Measurements from ENCODE around the gene CYYR1.
"Not testable (repeated sequence)": the region's sequence is repeated elsewhere in the genome, so short reads cannot be mapped to it uniquely, and the experiment has no call there.

The CYYR1 gene

DNA sequence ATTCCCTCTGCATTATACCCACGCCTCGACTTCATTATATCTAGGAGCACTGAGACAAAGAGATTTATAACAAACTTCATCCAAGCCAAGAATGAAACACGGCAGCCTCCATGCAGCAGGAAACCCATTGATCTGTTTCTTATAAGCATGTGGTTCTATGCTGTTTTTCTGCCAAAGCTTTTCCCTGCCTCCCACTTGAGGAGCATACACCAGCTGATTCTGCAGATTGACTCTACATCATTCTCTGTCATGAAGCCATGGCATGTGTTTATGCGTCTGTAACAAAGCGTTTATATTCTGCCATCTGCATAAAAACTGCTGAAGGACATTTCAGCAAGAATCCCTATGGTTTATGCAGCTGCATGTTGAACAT is 102.0 kb downstream of the CYYR1 start:
- TF ChIP-seq CTCF (IDR thresholded peaks at IDR 0.05): no peak
- H3K36me3 ChIP-seq: no peaks in the 10 kb centered on the region
- no peaks in the 10 kb centered on the region for H3K4me1 ChIP-seq
- intact Hi-C loops (cut with DNase I; ENCODE audit: low total_unique reads): no loop called here
- no peaks in the 10 kb centered on the region for H3K9me3 ChIP-seq
- H3K27me3 ChIP-seq: no peaks in the 10 kb centered on the region
- H3K4me3 ChIP-seq: no peak overlapping the region
- no peak for DNase-seq
- H3K27ac ChIP-seq: no peak overlapping the region

- intact Hi-C loops (cut with DNase I; ENCODE audit: low total_unique reads): no loop called here
- Histone ChIP-seq H3K4me3 (no peak overlapping the region), H3K27ac (no peak overlapping the region), H3K36me3 (no peaks in the 10 kb centered on the region), H3K9me3 (no peaks in the 10 kb centered on the region), H3K27me3 (no peaks in the 10 kb centered on the region), H3K4me1 (no peaks in the 10 kb centered on the region)
- no peak for TF ChIP-seq CTCF (IDR thresholded peaks at IDR 0.05)
- DNase-seq: no peak
Observed at GRCh38 chr21:26470351-26471098, 102.6 kb downstream of the CYYR1 start.

- H3K4me3 ChIP-seq: no peak overlapping the region
- H3K27ac ChIP-seq: no peak overlapping the region
- H3K9me3 ChIP-seq: no peaks in the 10 kb centered on the region
- TF ChIP-seq CTCF (IDR thresholded peaks at IDR 0.05): no peak
- DNase-seq: peak in 1 of 2 donors; percentile 51
- no peaks in the 10 kb centered on the region for H3K27me3 ChIP-seq
- H3K4me1 ChIP-seq: no peaks in the 10 kb centered on the region
- H3K36me3 ChIP-seq: no peaks in the 10 kb centered on the region
- intact Hi-C loops (cut with DNase I; ENCODE audit: low total_unique reads): no loop called here
Observed at GRCh38 chr21:26469789-26470188, 103.3 kb downstream of the CYYR1 start.

- no peaks in the 10 kb centered on the region for H3K4me1 ChIP-seq
- H3K36me3 ChIP-seq: no peaks in the 10 kb centered on the region
- H3K9me3 ChIP-seq: no peaks in the 10 kb centered on the region
- TF ChIP-seq CTCF (IDR thresholded peaks at IDR 0.05): no peak
- no peak for DNase-seq
- H3K27me3 ChIP-seq: no peaks in the 10 kb centered on the region
- no peak overlapping the region for H3K4me3 ChIP-seq
- no peak overlapping the region for H3K27ac ChIP-seq
- intact Hi-C loops (cut with DNase I; ENCODE audit: low total_unique reads): no loop called here
Observed at GRCh38 chr21:26465916-26466315, 107.2 kb downstream of the CYYR1 start.

DNA sequence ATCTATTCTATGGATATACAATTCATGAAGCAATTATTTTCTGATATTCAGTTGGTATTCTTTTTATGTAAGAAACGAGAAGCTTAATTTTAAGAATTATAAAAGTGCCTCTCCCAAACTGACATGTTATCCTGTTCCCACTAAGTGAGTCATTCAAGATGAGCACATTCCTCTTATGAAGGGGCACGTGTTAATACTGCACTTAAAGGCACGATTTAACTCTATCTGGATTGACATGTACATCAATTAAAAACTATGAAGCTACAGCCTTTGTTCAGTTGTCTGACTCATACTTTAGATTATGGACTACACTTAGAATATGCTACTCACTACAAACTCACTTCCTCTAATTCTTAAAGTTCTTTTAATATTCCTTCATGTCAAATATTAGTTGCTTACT is 111.6 kb downstream of the CYYR1 start:
- TF ChIP-seq CTCF (IDR thresholded peaks at IDR 0.05): no peak
- Histone ChIP-seq H3K4me3 (no peak overlapping the region), H3K9me3 (no peaks in the 10 kb centered on the region), H3K36me3 (no peaks in the 10 kb centered on the region), H3K27ac (no peak overlapping the region), H3K4me1 (no peaks in the 10 kb centered on the region), H3K27me3 (no peaks in the 10 kb centered on the region)
- intact Hi-C loops (cut with DNase I; ENCODE audit: low total_unique reads): no loop called here
- DNase-seq: no peak

- Histone ChIP-seq H3K36me3 (no peaks in the 10 kb centered on the region), H3K9me3 (no peaks in the 10 kb centered on the region), H3K27ac (no peak overlapping the region), H3K4me3 (no peak overlapping the region), H3K27me3 (no peaks in the 10 kb centered on the region), H3K4me1 (no peaks in the 10 kb centered on the region)
- TF ChIP-seq CTCF (IDR thresholded peaks at IDR 0.05): no peak
- intact Hi-C loops (cut with DNase I; ENCODE audit: low total_unique reads): no loop called here
- DNase-seq: no peak
Observed at GRCh38 chr21:26460621-26461020, 112.5 kb downstream of the CYYR1 start.

- H3K4me1 ChIP-seq; intact Hi-C loops (cut with DNase I; ENCODE audit: low total_unique reads); H3K27ac ChIP-seq; H3K9me3 ChIP-seq; H3K36me3 ChIP-seq; H3K4me3 ChIP-seq; DNase-seq; H3K27me3 ChIP-seq: not testable (repeated sequence)
Observed at GRCh38 chr21:26458854-26459253, 114.2 kb downstream of the CYYR1 start.
